Calu3 (cell line): ENCODE results near the gene TPPP. TPM values are rescaled to one million over a fixed set of nuclear protein-coding genes. Genes with fewer than 3 reads are reported as not detected.

ENCODE experiments used
- BruUV-seq: library from RNA; stranded (reverse); fragments of 400-500 nt; replicated peaks from 2 replicates; lab custom pipeline; 2021; lab: Mats Ljungman, UMichigan
- CTCF ChIA-PET: fragments of 300-600 bp; sonication (Branson Sonifier 250); formaldehyde crosslinking; loops from one replicate; lab custom pipeline; 2022; ENCODE audit warnings: antibody characterized with exemption; lab: Charles Lee
- DNase-seq: peaks from one replicate; pipeline ENCODE4 v3.0.0; 2022
- H3K27ac Mint-ChIP-seq: one replicate; pipeline ENCODE4 v1.8.0; 2022; ENCODE audit warnings: mixed read lengths; ENCODE audit not compliant: unreplicated experiment
- H3K27me3 Mint-ChIP-seq: one replicate; pipeline ENCODE4 v1.8.0; 2022; ENCODE audit warnings: mixed read lengths; ENCODE audit not compliant: unreplicated experiment
- H3K36me3 Mint-ChIP-seq: one replicate; pipeline ENCODE4 v1.8.0; 2022; ENCODE audit warnings: mild to moderate bottlenecking, moderate library complexity, mixed read lengths; ENCODE audit not compliant: insufficient read depth, unreplicated experiment
- H3K4me1 Mint-ChIP-seq: one replicate; pipeline ENCODE4 v1.8.0; 2022; ENCODE audit warnings: mild to moderate bottlenecking, low read depth, mixed read lengths; ENCODE audit not compliant: unreplicated experiment
- H3K4me3 Mint-ChIP-seq: one replicate; pipeline ENCODE4 v1.8.0; 2022; ENCODE audit warnings: mild to moderate bottlenecking, low read depth, moderate library complexity, mixed read lengths; ENCODE audit not compliant: unreplicated experiment
- H3K9me3 Mint-ChIP-seq: one replicate; pipeline ENCODE4 v1.8.0; 2022; ENCODE audit warnings: low read depth, mixed read lengths; ENCODE audit not compliant: unreplicated experiment
- CTCF ChIP-seq: fragments of 200-600 bp; IDR thresholded peaks from one replicate; pipeline ENCODE4 v1.8.0; 2022; ENCODE audit warnings: antibody characterized with exemption; ENCODE audit not compliant: unreplicated experiment
- intact Hi-C: fragments of 100-400 bp; cut with micrococcal nuclease; formaldehyde crosslinking; loops from one replicate; pipeline ENCODE4 v1.10.0; 2022; ENCODE audit not compliant: unreplicated experiment
- total RNA-seq: library from RNA; stranded (reverse); gene quantifications from 2 replicates; pipeline ENCODE4 v1.2.3, GENCODE V29; 2022

The TPPP gene
- total RNA-seq, 1 experiment from 2014 or later = 0.38 TPM

- intact Hi-C loops = no loop called here
- no peak for DNase-seq
- H3K27ac Mint-ChIP-seq = no peak overlapping the region
- peaks cover 14% of the 10 kb centered on the region for H3K36me3 Mint-ChIP-seq
- TF ChIP-seq CTCF = no peak
- H3K4me1 Mint-ChIP-seq = peaks cover 6% of the 10 kb centered on the region
- H3K9me3 Mint-ChIP-seq = no peaks in the 10 kb centered on the region
- H3K27me3 Mint-ChIP-seq = no peaks in the 10 kb centered on the region
- no peak overlapping the region for H3K4me3 Mint-ChIP-seq
- BruUV-seq = no TSS peak
- CTCF ChIA-PET = no interaction called here
Observed at GRCh38 chr5:621341-621761, 71.8 kb downstream of the TPPP start.

- Mint-ChIP-seq H3K36me3 (peaks cover 18% of the 10 kb centered on the region), H3K4me3 (no peak overlapping the region), H3K9me3 (no peaks in the 10 kb centered on the region), H3K27me3 (no peaks in the 10 kb centered on the region), H3K4me1 (peaks cover 13% of the 10 kb centered on the region), H3K27ac (no peak overlapping the region)
- intact Hi-C loops = no loop called here
- DNase-seq = no peak
- BruUV-seq = no TSS peak
- TF ChIP-seq CTCF = no peak
- CTCF ChIA-PET = no interaction called here
Observed at GRCh38 chr5:620586-621180, 72.5 kb downstream of the TPPP start.

GRCh38 chr5:620152-620551 lies 73.0 kb downstream of the TPPP start:
- no peak overlapping the region for H3K27ac Mint-ChIP-seq
- H3K36me3 Mint-ChIP-seq = peaks cover 21% of the 10 kb centered on the region
- no peak for DNase-seq
- no peaks in the 10 kb centered on the region for H3K27me3 Mint-ChIP-seq
- H3K4me3 Mint-ChIP-seq = no peak overlapping the region
- peaks cover 18% of the 10 kb centered on the region for H3K4me1 Mint-ChIP-seq
- no peak for TF ChIP-seq CTCF
- BruUV-seq = no TSS peak
- intact Hi-C loops = no loop called here
- H3K9me3 Mint-ChIP-seq = no peaks in the 10 kb centered on the region
- CTCF ChIA-PET = no interaction called here

- BruUV-seq = no TSS peak
- H3K36me3 Mint-ChIP-seq = peaks cover 28% of the 10 kb centered on the region
- no peaks in the 10 kb centered on the region for H3K9me3 Mint-ChIP-seq
- no peaks in the 10 kb centered on the region for H3K27me3 Mint-ChIP-seq
- DNase-seq = no peak
- H3K4me3 Mint-ChIP-seq = no peak overlapping the region
- H3K4me1 Mint-ChIP-seq = peaks cover 25% of the 10 kb centered on the region
- H3K27ac Mint-ChIP-seq = no peak overlapping the region
- TF ChIP-seq CTCF = no peak
- intact Hi-C loops = loop anchor here (10.0 kb wide), 1 partner anchor 175 kb away; the partner anchor contains the start of gene EXOC3
- CTCF ChIA-PET = no interaction called here
Observed at GRCh38 chr5:619444-619843, 73.7 kb downstream of the TPPP start.
